ENCODE results near the gene MNT. TPM values are rescaled to one million over a fixed set of nuclear protein-coding genes. Genes with fewer than 3 reads are reported as not detected.

MNT gene
- total RNA-seq, 2 donors from 2014 or later = 23.8 to 24.3 TPM

DNA sequence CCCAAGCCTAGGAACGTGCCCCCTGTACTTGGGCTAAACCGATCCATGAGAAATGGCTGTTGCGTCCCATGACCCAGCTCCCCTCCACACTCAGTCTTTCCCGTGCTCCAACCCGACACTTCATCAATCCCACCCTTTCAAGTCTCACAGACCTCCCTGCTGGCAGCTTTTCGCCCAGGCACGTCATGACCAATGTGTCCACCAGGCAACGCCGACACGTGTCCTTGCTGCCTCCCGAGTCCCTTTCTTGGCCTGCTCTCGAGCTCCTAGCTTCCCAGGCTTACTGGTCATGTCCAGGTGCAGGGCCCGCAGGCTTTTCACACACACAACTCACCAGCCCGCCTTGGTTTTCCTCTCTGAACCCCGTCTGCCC is 12.2 kb downstream of the MNT start:
- Mint-ChIP-seq H3K4me3 (no peak overlapping the region), H3K9me3 (no peaks in the 10 kb centered on the region), H3K4me1 (ENCODE audit: low read depth) (peaks cover 25% of the 10 kb centered on the region), H3K27ac (no peak overlapping the region), H3K36me3 (ENCODE audit: insufficient read depth in 2 of 2) (peaks cover 2 to 7% of the 10 kb centered on the region in 2 donors), H3K27me3 (ENCODE audit: low read depth) (no peaks in the 10 kb centered on the region)
- ATAC-seq (replicated peaks in 1 of 2) = no peak
- no peak for DNase-seq

DNA sequence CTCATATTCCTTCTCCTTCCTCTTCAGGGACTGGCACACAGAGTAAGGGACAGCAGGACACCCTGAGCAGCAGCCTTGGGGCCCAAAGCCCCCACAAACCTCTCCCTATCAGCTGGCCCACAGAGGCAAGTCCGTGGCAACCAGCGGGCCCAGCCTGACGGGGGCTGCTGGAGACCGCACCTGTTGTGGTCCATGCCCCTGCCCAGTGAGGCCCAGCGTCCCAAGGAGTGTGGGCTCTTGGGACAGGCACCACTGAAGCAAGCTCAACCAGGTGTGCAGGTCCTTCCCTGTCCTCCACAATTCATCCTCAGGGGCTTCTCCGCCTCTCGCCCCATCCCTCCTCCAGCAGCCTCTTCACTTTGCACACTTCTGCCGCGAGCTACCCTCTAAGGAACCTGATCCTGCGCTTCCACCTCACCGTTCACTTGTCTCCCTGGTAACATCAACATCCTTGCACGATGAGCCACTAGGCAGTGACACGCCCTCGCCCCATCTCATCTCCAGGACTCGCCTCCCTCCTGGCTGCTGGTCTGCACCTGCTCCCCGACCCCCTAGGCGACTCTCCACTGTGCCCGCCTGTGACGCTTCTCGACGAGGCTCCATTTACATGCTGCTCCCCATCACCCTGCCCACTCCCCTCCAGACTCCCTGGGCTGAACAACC is 12.7 kb downstream of the MNT start:
- Mint-ChIP-seq H3K4me1 (ENCODE audit: low read depth) (peaks cover 25% of the 10 kb centered on the region), H3K9me3 (no peaks in the 10 kb centered on the region), H3K27ac (no peak overlapping the region), H3K36me3 (ENCODE audit: insufficient read depth in 2 of 2) (peaks cover 2 to 7% of the 10 kb centered on the region in 2 donors), H3K27me3 (ENCODE audit: low read depth) (no peaks in the 10 kb centered on the region), H3K4me3 (no peak overlapping the region)
- ATAC-seq (replicated peaks in 1 of 2) (no peak), DNase-seq (no peak)

GRCh38 chr17:2387086-2388019 is 13.5 kb downstream of the MNT start:
- Mint-ChIP-seq H3K27ac (no peak overlapping the region), H3K4me3 (no peak overlapping the region)

DNA sequence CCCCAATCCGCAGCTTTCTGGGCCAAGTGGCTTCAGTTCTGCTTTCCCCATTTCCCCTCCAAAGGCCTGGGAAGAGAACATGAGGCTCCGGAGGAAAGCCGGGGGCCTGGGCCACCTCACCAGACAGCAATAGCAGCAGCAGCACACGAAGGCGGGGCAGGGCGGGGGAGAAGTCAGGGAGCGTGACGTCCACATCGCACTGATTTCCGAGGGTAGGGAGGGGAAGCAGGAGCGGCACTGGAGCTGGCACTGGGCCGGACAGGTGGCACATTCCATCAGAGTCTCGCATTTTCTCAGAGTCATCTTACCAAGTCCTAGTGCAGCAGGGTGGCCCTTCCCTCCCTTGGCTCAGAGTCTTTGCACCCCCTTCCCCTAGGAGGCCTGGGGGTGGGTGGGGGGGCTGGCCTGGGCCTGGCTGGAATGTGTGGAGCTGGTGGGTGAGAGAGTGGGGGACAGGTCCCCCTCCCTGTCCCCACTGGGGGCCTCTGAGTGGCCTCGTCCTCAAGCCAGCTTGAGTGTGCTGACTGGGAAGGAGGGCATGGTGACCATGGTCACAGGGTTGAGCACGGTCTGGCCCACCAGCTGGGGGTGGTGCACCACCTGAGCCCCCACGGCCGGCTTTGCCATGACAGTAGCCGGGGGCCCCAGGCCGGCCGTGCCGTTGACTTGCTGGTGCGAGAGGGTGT is 14.3 kb downstream of the MNT start:
- H3K4me1 Mint-ChIP-seq (ENCODE audit: low read depth) = peaks cover 18% of the 10 kb centered on the region

More at GRCh38 chr17:2387086-2388019, 13.5 kb downstream of the MNT start:
- ATAC-seq (replicated peaks in 1 of 2) = no peak
- Mint-ChIP-seq H3K4me1 (ENCODE audit: low read depth) (peaks cover 26% of the 10 kb centered on the region), H3K9me3 (no peaks in the 10 kb centered on the region), H3K36me3 (ENCODE audit: insufficient read depth in 2 of 2) (peaks cover 1 to 7% of the 10 kb centered on the region in 2 donors), H3K27me3 (ENCODE audit: low read depth) (no peaks in the 10 kb centered on the region)
- no peak for DNase-seq

DNA sequence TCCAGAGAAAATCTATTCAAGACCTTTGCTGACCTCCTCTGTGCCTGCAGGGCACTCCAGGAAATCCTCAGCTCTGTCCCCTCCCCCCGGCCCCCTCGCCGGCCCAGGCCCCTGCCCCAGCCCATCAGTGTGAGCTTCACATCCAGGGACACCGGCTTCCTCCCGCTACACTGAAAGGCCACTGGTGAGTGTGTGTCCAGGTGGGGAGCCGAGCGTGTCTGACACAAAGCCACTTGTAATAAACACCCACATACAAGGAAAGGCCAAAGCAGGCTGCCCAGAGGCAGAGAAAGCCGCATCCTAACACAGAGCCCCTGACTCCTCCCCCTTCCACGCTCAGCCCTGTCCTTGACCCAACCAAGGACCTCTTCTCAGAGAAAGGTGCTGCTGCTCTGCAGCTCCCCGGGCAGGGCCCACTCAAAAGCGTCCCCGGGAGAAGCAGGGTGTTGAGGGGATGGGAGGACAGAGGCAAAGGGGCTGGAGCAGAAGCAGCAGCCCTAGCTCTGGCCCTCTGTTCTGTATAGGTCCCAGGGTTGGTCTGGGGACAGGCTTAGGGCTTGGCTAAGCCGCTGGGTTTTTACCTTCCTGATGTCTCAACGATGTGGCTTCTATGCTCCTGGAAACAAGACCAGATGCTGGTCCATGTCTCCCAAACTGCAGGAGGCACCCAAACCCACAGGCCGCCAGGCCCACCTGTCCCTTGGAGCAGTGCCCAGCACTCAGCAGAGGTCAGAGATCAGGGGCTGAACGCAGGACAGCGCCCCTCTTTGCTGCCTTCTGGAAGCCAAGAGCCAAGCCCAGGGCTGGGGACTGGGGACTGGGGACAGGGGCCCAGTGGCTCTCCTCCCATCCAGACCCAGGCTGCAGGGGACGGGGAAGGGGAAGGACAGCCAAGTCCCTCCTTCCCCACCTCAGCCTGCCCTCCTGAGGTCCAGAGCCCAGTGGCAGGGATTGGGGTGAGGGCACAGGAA is 15.3 kb downstream of the MNT start:
- no peaks in the 10 kb centered on the region for H3K9me3 Mint-ChIP-seq
- ATAC-seq (replicated peaks in 1 of 2) (no peak), DNase-seq (no peak)
- H3K4me1 Mint-ChIP-seq (ENCODE audit: low read depth) = peaks cover 8% of the 10 kb centered on the region
- H3K27me3 Mint-ChIP-seq (ENCODE audit: low read depth) = no peaks in the 10 kb centered on the region
- H3K27ac Mint-ChIP-seq = no peak overlapping the region
- peaks cover 1 to 4% of the 10 kb centered on the region in 2 donors for H3K36me3 Mint-ChIP-seq (ENCODE audit: insufficient read depth in 2 of 2)
- no peak overlapping the region for H3K4me3 Mint-ChIP-seq

More for the DNA sequence above, 14.3 kb downstream of the MNT start:
- Mint-ChIP-seq H3K9me3 (no peaks in the 10 kb centered on the region), H3K27me3 (ENCODE audit: low read depth) (no peaks in the 10 kb centered on the region), H3K36me3 (ENCODE audit: insufficient read depth in 2 of 2) (peaks cover 0 to 4% of the 10 kb centered on the region in 2 donors), H3K4me3 (no peak overlapping the region), H3K27ac (no peak overlapping the region)
- DNase-seq (no peak), ATAC-seq (replicated peaks in 1 of 2) (no peak)

- DNase-seq (no peak), ATAC-seq (replicated peaks in 1 of 2) (no peak)
- no peak overlapping the region for H3K27ac Mint-ChIP-seq
Measured at GRCh38 chr17:2384439-2385127, 16.3 kb downstream of the MNT start.

GRCh38 chr17:2383628-2384167 is 17.2 kb downstream of the MNT start:
- no peak overlapping the region for H3K4me3 Mint-ChIP-seq
- ATAC-seq (replicated peaks in 1 of 2) (no peak), DNase-seq (no peak)

More at GRCh38 chr17:2384439-2385127, 16.3 kb downstream of the MNT start:
- H3K4me1 Mint-ChIP-seq (ENCODE audit: low read depth) = peaks cover 8% of the 10 kb centered on the region
- peaks cover 1 to 4% of the 10 kb centered on the region in 2 donors for H3K36me3 Mint-ChIP-seq (ENCODE audit: insufficient read depth in 2 of 2)
- H3K9me3 Mint-ChIP-seq = no peaks in the 10 kb centered on the region
- H3K27me3 Mint-ChIP-seq (ENCODE audit: low read depth) = no peaks in the 10 kb centered on the region
- no peak overlapping the region for H3K4me3 Mint-ChIP-seq

DNA sequence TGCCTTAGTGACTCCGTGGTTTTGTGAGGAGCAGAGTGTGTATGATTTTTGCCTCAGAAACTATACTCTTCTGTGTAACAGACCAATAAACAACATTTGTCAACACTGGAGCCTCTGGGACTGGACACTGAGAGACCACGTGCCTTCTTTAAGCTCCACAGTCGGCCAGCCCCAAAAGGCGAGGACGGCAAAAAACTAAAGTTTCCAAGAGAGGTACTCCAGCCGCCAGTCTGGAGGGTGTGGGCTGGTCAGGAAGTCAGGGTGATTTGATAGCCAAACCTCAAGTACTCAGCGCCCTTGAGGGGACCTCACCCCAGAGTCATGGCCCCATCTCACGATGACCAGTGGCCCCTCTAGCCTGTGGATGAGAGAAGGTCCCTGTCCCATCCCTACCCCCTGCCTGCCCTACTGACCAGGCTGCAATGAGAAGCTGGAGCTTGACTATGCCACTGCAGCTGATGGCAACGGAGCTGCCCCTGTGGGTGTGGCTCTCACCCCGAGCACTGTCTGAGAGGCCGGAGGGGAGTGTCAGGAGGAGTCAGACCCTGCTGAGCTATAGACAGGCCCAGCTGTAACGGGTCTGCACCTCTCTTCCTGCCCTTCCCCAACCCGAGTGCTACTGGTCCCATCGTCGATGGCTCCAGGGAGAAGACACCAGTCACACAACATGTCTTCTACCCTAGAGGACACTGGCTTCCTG is 19.8 kb downstream of the MNT start:
- ATAC-seq (replicated peaks in 1 of 2) (no peak), DNase-seq (no peak)
- Mint-ChIP-seq H3K4me3 (no peak overlapping the region), H3K36me3 (ENCODE audit: insufficient read depth in 2 of 2) (peaks cover 0 to 4% of the 10 kb centered on the region in 2 donors), H3K9me3 (no peaks in the 10 kb centered on the region), H3K4me1 (ENCODE audit: low read depth) (peaks cover 3% of the 10 kb centered on the region), H3K27me3 (ENCODE audit: low read depth) (no peaks in the 10 kb centered on the region), H3K27ac (no peak overlapping the region)

More at GRCh38 chr17:2383628-2384167, 17.2 kb downstream of the MNT start:
- no peaks in the 10 kb centered on the region for H3K27me3 Mint-ChIP-seq (ENCODE audit: low read depth)
- peak overlapping the region; percentile 73 for H3K27ac Mint-ChIP-seq
- H3K9me3 Mint-ChIP-seq = no peaks in the 10 kb centered on the region
- H3K36me3 Mint-ChIP-seq (ENCODE audit: insufficient read depth in 2 of 2) = peaks cover 1 to 4% of the 10 kb centered on the region in 2 donors
- H3K4me1 Mint-ChIP-seq (ENCODE audit: low read depth) = peaks cover 8% of the 10 kb centered on the region

- no peak for DNase-seq
- ATAC-seq (replicated peaks in 1 of 2) = no peak
- H3K27ac Mint-ChIP-seq = no peak overlapping the region
Measured at GRCh38 chr17:2380226-2380922, 20.5 kb downstream of the MNT start.

DNA sequence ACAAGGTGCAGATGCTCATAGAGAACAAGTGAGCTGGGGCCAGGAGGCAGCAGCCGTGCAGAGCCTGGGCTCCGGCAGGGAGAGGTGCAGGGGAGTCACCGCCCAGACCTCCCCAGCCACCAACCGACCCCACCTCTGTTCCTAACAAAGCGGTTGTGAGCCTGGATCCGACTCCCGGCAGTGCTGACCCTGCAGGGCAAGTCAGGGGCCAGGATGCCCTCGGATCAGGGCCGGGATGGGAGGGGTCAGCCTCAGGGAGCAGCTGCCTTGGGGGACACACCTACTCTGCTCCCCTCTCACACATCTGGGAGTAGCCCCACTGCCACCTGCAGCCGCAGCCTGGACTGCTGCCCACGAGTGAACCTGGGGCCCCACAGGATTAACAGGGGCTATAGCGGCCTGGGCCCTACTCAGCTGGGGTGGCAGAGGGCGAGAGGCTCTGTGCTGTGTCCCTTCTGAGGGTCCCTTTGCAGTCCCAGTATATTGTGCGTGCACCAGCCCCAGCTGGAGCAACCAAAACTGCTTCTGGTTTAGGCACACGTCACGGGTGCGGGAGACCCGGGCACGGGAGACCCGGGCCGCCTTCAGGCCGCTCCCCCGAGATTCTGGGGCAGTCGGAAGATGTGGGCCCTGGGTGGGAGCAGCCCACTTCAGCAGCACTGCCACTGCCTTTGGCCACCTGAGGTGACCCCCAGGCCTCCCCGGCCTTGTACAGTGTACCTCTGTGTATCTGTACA is 21.2 kb downstream of the MNT start:
- no peak overlapping the region for H3K4me3 Mint-ChIP-seq
- no peaks in the 10 kb centered on the region for H3K9me3 Mint-ChIP-seq
- peaks cover 0 to 4% of the 10 kb centered on the region in 2 donors for H3K36me3 Mint-ChIP-seq (ENCODE audit: insufficient read depth in 2 of 2)
- peaks cover 3% of the 10 kb centered on the region for H3K4me1 Mint-ChIP-seq (ENCODE audit: low read depth)
- ATAC-seq (replicated peaks in 1 of 2) = no peak
- H3K27ac Mint-ChIP-seq = no peak overlapping the region
- no peaks in the 10 kb centered on the region for H3K27me3 Mint-ChIP-seq (ENCODE audit: low read depth)
- DNase-seq = no peak

More at GRCh38 chr17:2380226-2380922, 20.5 kb downstream of the MNT start:
- Mint-ChIP-seq H3K4me1 (ENCODE audit: low read depth) (peaks cover 3% of the 10 kb centered on the region), H3K36me3 (ENCODE audit: insufficient read depth in 2 of 2) (peaks cover 0 to 4% of the 10 kb centered on the region in 2 donors), H3K27me3 (ENCODE audit: low read depth) (no peaks in the 10 kb centered on the region), H3K9me3 (no peaks in the 10 kb centered on the region), H3K4me3 (no peak overlapping the region)
